H1 (cell line): Measurements from ENCODE around the gene NT5E. TPM values are rescaled to one million over a fixed set of nuclear protein-coding genes. Genes with fewer than 3 reads are reported as not detected.

Experiments
- CTCF ChIA-PET: fragments of 300-600 bp; sonication (Branson Sonifier 250); formaldehyde crosslinking; loops from one replicate; lab custom pipeline; 2021; ENCODE audit not compliant: partially characterized antibody; lab: Charles Lee
- POLR2A ChIA-PET: fragments of 300-600 bp; sonication (Branson Sonifier 250); formaldehyde crosslinking; loops from one replicate; lab custom pipeline; 2021; ENCODE audit warnings: inconsistent platforms; ENCODE audit not compliant: partially characterized antibody; lab: Charles Lee
- DNase-seq, 2 experiments: peaks; one replicate each; pipeline versions ENCODE4 v3.0.0 to v3.0.0-alpha.2; 2010 to 2022; ENCODE audit warnings: low spot score in 2 of 2, low read depth in 1 of 2, mixed read lengths in 1 of 2
- FAIRE-seq: peaks from 2 replicates; lab custom pipeline; 2011; peaks lifted over from hg19 to GRCh38; lab: Jason Lieb, UNC
- H2AFZ ChIP-seq: 2 replicates; pipeline ENCODE4 v1.8.1; 2012; ENCODE audit warnings: low read length, inconsistent platforms
- H2AK5ac ChIP-seq: 2 replicates; pipeline ENCODE4 v1.6.1; 2013; ENCODE audit warnings: low read depth, low read length
- H2BK120ac ChIP-seq: replicated peaks from 2 replicates; pipeline ENCODE3; 2013; ENCODE audit warnings: low read depth, low read length, inconsistent platforms
- H2BK12ac ChIP-seq: 2 replicates; pipeline ENCODE4 v1.6.1; 2013; ENCODE audit warnings: low read depth, low read length
- H2BK15ac ChIP-seq: 2 replicates; pipeline ENCODE4 v1.6.1; 2013; ENCODE audit warnings: low read length
- H2BK20ac ChIP-seq: 2 replicates; pipeline ENCODE4 v1.6.1; 2013; ENCODE audit warnings: low read length
- H2BK5ac ChIP-seq: 2 replicates; pipeline ENCODE4 v1.6.1; 2013; ENCODE audit warnings: low read depth, low read length
- H3K14ac ChIP-seq: 2 replicates; pipeline ENCODE4 v1.6.1; 2013; ENCODE audit warnings: inconsistent platforms; ENCODE audit not compliant: insufficient read length
- H3K18ac ChIP-seq: 2 replicates; pipeline ENCODE4 v1.6.1; 2013; ENCODE audit warnings: low read length; ENCODE audit errors: extremely low read depth
- H3K23ac ChIP-seq: 2 replicates; pipeline ENCODE4 v1.6.1; 2013; ENCODE audit warnings: inconsistent platforms; ENCODE audit not compliant: insufficient read length
- H3K23me2 ChIP-seq: 2 replicates; pipeline ENCODE4 v1.6.1; 2013; ENCODE audit warnings: low read depth, low read length
- H3K27ac ChIP-seq: 2 replicates; pipeline ENCODE4 v1.6.1; 2011; ENCODE audit warnings: low read depth, low read length, inconsistent platforms
- H3K27me3 ChIP-seq, 4 experiments: replicated peaks in 1 of 4; 1 replicate in 1 of 4; 2 replicates in 3 of 4; pipeline versions ENCODE4 v1.6.1 to v1.8.1; 2011 to 2013; ENCODE audit warnings: low read length in 3 of 4, mild to moderate bottlenecking in 3 of 4, inconsistent platforms in 2 of 4, mixed read lengths in 2 of 4, moderate library complexity in 1 of 4; ENCODE audit not compliant: control insufficient read depth in 3 of 4, insufficient read depth in 3 of 4; ENCODE audit errors: extremely low read depth in 1 of 4
- H3K36me3 ChIP-seq, 4 experiments: 2 replicates each; pipeline versions ENCODE4 v1.6.1 to v1.8.1; 2011 to 2013; ENCODE audit warnings: mild to moderate bottlenecking in 4 of 4, low read length in 3 of 4, moderate library complexity in 2 of 4, control low read depth in 1 of 4, inconsistent platforms in 1 of 4; ENCODE audit not compliant: insufficient read depth in 4 of 4, control insufficient read depth in 2 of 4
- H3K4ac ChIP-seq: replicated peaks from 2 replicates; pipeline ENCODE3; 2013; ENCODE audit warnings: low read length, low read depth, mixed read lengths, inconsistent platforms; ENCODE audit not compliant: insufficient read length
- H3K4me1 ChIP-seq, 4 experiments: replicated peaks in 1 of 4; 1 replicate in 1 of 4; 2 replicates in 3 of 4; pipeline versions ENCODE4 v1.6.1 to v1.8.1; 2011 to 2013; ENCODE audit warnings: low read length in 3 of 4, inconsistent platforms in 2 of 4, mixed read lengths in 1 of 4; ENCODE audit not compliant: insufficient read depth in 4 of 4, control insufficient read depth in 3 of 4
- H3K4me2 ChIP-seq, 2 experiments: 2 replicates each; pipeline versions ENCODE4 v1.6.1 to v1.8.1; 2011 to 2013; ENCODE audit warnings: low read depth in 2 of 2, low read length in 2 of 2, control low read depth in 1 of 2, inconsistent platforms in 1 of 2, mild to moderate bottlenecking in 1 of 2; ENCODE audit not compliant: insufficient read depth in 1 of 2
- H3K4me3 ChIP-seq, 4 experiments: fragments of 200-600, 300-600 bp in 1 of 4; sonication (generic), shearing (Covaris generic), sonication (Bioruptor Twin) in 1 of 4; 2 replicates each; pipeline versions ENCODE4 v1.5.1 to v1.8.1; 2011 to 2016; ENCODE audit warnings: low read length in 4 of 4, low read depth in 3 of 4, control low read depth in 2 of 4, inconsistent platforms in 2 of 4, mild to moderate bottlenecking in 2 of 4, mixed read lengths in 1 of 4, moderate library complexity in 1 of 4; ENCODE audit not compliant: insufficient read depth in 2 of 4; ENCODE audit errors: extremely low read depth in 1 of 4
- H3K56ac ChIP-seq: replicated peaks from 2 replicates; pipeline ENCODE3; 2013; ENCODE audit warnings: low read depth, mild to moderate bottlenecking, mixed read lengths, low read length, inconsistent platforms; ENCODE audit not compliant: insufficient read length
- H3K79me1 ChIP-seq: 2 replicates; pipeline ENCODE4 v1.6.1; 2013; ENCODE audit warnings: low read depth, low read length, control low read depth
- H3K79me2 ChIP-seq, 2 experiments: 2 replicates each; pipeline versions ENCODE4 v1.6.1 to v1.8.1; 2012 to 2013; ENCODE audit warnings: low read length in 2 of 2, mild to moderate bottlenecking in 2 of 2, inconsistent platforms in 1 of 2; ENCODE audit not compliant: insufficient read depth in 2 of 2, control insufficient read depth in 1 of 2
- H3K9ac ChIP-seq, 4 experiments: replicated peaks in 1 of 4; 1 replicate in 1 of 4; 2 replicates in 3 of 4; pipeline versions ENCODE4 v1.6.1 to v1.8.1; 2011 to 2013; ENCODE audit warnings: low read depth in 3 of 4, low read length in 3 of 4, control low read depth in 2 of 4, mild to moderate bottlenecking in 2 of 4, moderate library complexity in 2 of 4, inconsistent platforms in 1 of 4; ENCODE audit errors: extremely low read depth in 1 of 4
- H3K9me3 ChIP-seq, 2 experiments: 2 replicates each; pipeline versions ENCODE4 v1.6.1 to v1.8.1; 2012 to 2013; ENCODE audit warnings: mild to moderate bottlenecking in 2 of 2, moderate library complexity in 2 of 2, control low read depth in 1 of 2, inconsistent platforms in 1 of 2, low read depth in 1 of 2, low read length in 1 of 2, mixed read lengths in 1 of 2; ENCODE audit not compliant: insufficient read depth in 2 of 2
- H4K20me1 ChIP-seq, 2 experiments: replicated peaks in 1 of 2; 2 replicates each; pipeline versions ENCODE3 to v1.8.1; 2011 to 2013; ENCODE audit warnings: inconsistent platforms in 2 of 2, low read length in 2 of 2, mild to moderate bottlenecking in 1 of 2; ENCODE audit not compliant: insufficient read depth in 2 of 2, control insufficient read depth in 1 of 2
- H4K5ac ChIP-seq: 2 replicates; pipeline ENCODE4 v1.6.1; 2013; ENCODE audit warnings: low read length, low read depth, mixed read lengths, inconsistent platforms; ENCODE audit not compliant: insufficient read length
- H4K8ac ChIP-seq: 2 replicates; pipeline ENCODE4 v1.8.0; 2013; ENCODE audit warnings: mild to moderate bottlenecking, moderate library complexity, low read length, inconsistent platforms; ENCODE audit not compliant: insufficient read depth; ENCODE audit errors: extremely low read depth
- H4K91ac ChIP-seq: replicated peaks from 2 replicates; pipeline ENCODE3; 2013; ENCODE audit warnings: low read length, mixed read lengths, inconsistent platforms; ENCODE audit not compliant: insufficient read length
- CBX5 ChIP-seq: fragments of 300-800, 300-1000 bp; sonication (generic); IDR thresholded peaks from 2 replicates; pipeline ENCODE4 v1.7.1; 2016; ENCODE audit warnings: antibody characterized with exemption, low read length, low read depth
- CBX8 ChIP-seq: fragments of 300-800, 300-1000 bp; sonication (generic); IDR thresholded peaks from 2 replicates; pipeline ENCODE4 v1.7.1; 2016; ENCODE audit warnings: low read depth, low read length, borderline replicate concordance
- EZH2 ChIP-seq: fragments of 200-600 bp; sonication (generic); IDR thresholded peaks from 2 replicates; pipeline ENCODE4 v1.7.1; 2012; ENCODE audit warnings: low read depth, mild to moderate bottlenecking, moderate library complexity, low read length, inconsistent platforms; ENCODE audit not compliant: severe bottlenecking
- GABPA ChIP-seq: IDR thresholded peaks from 2 replicates; pipeline ENCODE4 v1.6.1; 2011; ENCODE audit warnings: mild to moderate bottlenecking, low read length, moderate library complexity, borderline replicate concordance; ENCODE audit not compliant: insufficient read depth
- WGBS, 2 experiments: shearing (Covaris generic) in 1 of 2; methylation state at CpG; one replicate each; pipeline versions ENCODE4 v1.1.6 to v1.1.7; 2013 to 2015; ENCODE audit warnings: low lambda C conversion rate in 2 of 2, mixed read lengths in 2 of 2, inconsistent platforms in 1 of 2, low coverage in 1 of 2, missing lambda C conversion rate in 1 of 2; ENCODE audit not compliant: insufficient replicate concordance in 2 of 2, insufficient coverage in 1 of 2, insufficient read length in 1 of 2; ENCODE audit errors: extremely low coverage in 1 of 2, missing lambda C conversion rate in 1 of 2; 5-methylcytosine and 5-hydroxymethylcytosine counted together
- polyA plus RNA-seq, 7 experiments: library from polyadenylated mRNA; depleted of rRNA in 3 of 7; stranded (reverse) in 5 of 7; unstranded in 2 of 7; fragments of >200 nt in 5 of 7; fragments of 200-250 nt in 2 of 7; gene quantifications; 1 replicate in 5 of 7; 2 replicates in 1 of 7; 4 replicates in 1 of 7; pipeline versions ENCODE4 v1.2.1 to v1.2.3, GENCODE V29; 2011 to 2013; ENCODE audit warnings: missing spikeins in 2 of 7, mixed read lengths in 2 of 7
- total RNA-seq: library from RNA; stranded (reverse); fragmentation: NEBNext Ultra II Directional; extraction: Animal tissue kit (Norgen Biotek cat#: 25700); gene quantifications from 2 replicates; pipeline ENCODE4 v1.2.1, GENCODE V29; 2021

NT5E gene
- total and polyA plus RNA-seq, 2 of the 8 experiments (the other 6 are each of a cell fraction or from before 2014, with no cell fraction given), result 0.74 to 1.5 TPM

DNA sequence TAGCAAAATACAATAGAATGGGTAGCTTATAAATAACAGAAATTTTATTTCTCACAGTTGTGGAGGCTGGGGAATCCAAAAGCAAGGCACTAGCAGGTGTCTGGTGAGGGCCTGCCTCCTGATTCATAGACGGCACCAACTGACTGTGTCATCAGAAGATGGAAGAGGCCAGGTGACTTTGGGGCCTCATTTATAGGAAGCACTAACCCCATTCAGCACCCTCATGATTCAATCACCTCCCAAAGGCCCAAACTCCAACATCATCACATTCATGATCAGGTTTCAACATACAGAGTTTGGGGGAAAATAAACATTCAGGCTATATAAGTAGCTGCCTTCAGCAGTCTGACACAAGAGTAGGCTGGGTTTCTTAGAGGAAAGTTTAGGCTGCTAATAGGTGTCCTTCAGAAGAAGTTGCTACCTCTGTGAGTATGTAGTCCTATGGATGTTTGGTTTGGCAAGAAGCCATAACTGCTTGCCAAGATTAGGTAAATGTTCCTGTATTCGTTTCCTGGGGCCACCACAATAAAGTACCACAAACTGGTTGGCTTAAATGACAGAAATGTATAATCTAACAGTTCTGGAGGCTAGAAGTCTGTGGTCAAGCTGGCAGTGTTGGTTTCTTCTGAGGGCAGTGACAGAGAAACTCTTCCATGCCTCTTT is 48.8 kb downstream of the NT5E start:
- POLR2A ChIA-PET, result no interaction called here
- Histone ChIP-seq H2BK20ac (no peak overlapping the region), H3K27me3 (no peaks in the 10 kb centered on the region), H2AFZ (no peak overlapping the region), H4K5ac (no peak overlapping the region), H3K18ac (no peak overlapping the region), H3K23me2 (no peaks in the 10 kb centered on the region), H3K4ac (no peak overlapping the region), H2BK5ac (no peak overlapping the region), H3K79me1 (no peaks in the 10 kb centered on the region), H3K9me3 (peaks cover 7 to 8% of the 10 kb centered on the region in 2 experiments; a peak in 3 of 4 replicates), H4K8ac (no peak overlapping the region), H2AK5ac (no peak overlapping the region), H3K14ac (no peak overlapping the region), H4K91ac (no peak overlapping the region), H3K23ac (no peak overlapping the region), H3K4me3 (no peak overlapping the region), H3K56ac (no peak overlapping the region), H3K36me3 (no peaks in the 10 kb centered on the region), H3K27ac (no peak overlapping the region), H3K79me2 (no peaks in the 10 kb centered on the region), H3K4me1 (no peaks in the 10 kb centered on the region), H3K4me2 (no peak overlapping the region), H3K9ac (no peak overlapping the region), H4K20me1 (no peaks in the 10 kb centered on the region), H2BK12ac (no peak overlapping the region), H2BK15ac (no peak overlapping the region), H2BK120ac (no peak overlapping the region)
- WGBS, 2 experiments, result 98% methylated on average over 2 of the region's 2 CpGs; no CpG with 5 or more reads in 1 of the 2 experiments
- no peak for FAIRE-seq
- DNase-seq, result no peak
- CTCF ChIA-PET, result interaction anchor here (1.5 to 9.5 kb wide), 3 partner anchors 16 to 143 kb away, joined by 4 to 71 read pairs (median 8); no protein-coding TSS in a partner anchor
- TF ChIP-seq CBX8 (no peak), CBX5 (no peak), EZH2 (no peak), GABPA (no peak)
